Measurements from ENCODE around the gene WDR70.
"Not testable (repeated sequence)": the region's sequence is repeated elsewhere in the genome, so short reads cannot be mapped to it uniquely, and the experiment has no call there.

Gene WDR70

DNA sequence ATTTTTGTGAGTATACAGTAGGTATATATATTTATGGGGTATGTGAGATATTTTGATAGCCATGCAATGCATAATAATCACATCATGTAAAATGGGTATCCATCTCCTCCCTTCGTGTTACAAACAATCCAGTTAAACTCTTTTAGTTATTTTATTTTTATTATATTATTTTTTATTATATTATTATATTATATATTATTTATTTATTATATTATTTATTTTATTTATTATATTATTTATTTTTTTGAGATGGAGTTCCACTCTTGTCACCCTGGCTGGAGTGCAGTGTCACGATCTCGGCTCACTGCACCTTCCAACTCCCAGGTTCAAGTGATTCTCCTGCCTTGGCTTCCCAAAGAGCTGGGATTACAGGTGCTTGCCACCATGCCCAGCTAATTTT is 138.6 kb downstream of the WDR70 start:
- DNase-seq (ENCODE audit: low read depth in 3 of 3) = no peak

DNA sequence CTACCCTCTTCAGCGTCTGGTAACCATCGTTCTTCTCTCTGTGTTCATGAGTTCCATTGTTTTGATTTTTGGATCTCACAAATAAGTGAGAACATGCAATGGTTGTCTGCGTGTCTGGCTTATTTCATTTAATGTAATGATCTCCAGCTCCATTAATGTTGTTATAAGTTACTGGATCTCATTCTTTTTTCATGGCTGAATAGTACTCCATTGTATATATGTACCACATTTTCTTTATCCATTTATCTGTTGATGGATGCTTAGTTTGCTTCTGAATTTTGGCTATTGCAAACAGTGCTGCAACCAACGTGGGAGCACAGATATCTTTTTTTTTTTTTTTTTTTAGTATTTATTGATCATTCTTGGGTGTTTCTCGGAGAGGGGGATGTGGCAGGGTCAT is 139.2 kb downstream of the WDR70 start:
- DNase-seq (ENCODE audit: low read depth in 3 of 3) = not testable (repeated sequence)

DNA sequence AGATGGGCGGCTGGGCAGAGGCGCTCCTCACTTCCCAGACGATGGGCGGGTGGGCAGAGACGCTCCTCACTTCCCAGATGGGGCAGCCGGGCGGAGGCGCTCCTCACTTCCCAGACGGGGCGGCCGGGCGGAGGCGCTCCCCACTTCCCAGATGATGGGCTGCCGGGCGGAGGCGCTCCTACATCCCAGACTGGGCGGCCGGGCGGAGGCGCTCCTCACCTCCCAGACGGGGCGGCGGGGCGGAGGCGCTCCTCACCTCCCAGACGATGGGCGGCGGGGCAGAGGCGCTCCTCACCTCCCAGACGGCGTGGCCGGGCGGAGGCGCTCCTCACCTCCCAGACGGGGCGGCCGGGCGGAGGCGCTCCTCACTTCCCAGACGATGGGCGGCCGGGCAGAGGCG is 140.2 kb downstream of the WDR70 start:
- DNase-seq (ENCODE audit: low read depth in 3 of 3) = no peak

DNA sequence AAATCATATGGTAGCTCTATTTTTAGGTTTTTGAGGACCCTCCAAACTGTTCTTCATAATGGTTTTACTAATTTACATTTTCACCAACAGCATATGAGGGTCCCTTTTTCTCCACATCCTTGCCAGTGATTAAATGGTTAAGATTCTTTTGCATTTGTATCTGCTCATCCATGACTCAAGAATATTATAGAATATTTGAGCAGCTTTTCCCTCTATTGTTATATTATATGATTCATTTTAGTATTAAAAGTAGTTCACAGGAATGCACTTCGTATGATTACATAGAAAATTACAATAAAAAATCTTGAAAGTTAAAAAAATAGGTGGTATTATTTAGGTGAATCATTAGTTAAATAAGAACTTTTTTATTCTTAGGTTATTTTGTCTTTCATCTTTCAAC is 140.7 kb downstream of the WDR70 start:
- DNase-seq (ENCODE audit: low read depth in 3 of 3) = no peak

DNA sequence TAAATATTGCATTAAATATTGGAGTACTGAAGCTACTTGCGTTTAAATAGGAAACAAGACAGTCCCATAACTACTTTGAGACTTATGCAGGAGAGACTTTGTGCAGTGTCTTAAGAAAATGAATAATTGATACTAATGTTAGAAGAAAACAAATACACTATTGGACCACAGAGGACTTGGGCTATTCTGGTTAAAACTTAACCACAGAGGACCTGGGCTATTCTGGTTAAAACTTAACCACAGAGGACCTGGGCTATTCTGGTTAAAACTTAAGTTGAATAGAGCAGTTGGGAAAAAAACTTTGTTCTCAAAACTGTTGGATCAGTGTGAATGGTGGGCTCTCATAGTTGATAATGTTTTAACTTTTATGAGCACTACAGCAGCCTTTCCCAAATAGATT is 141.7 kb downstream of the WDR70 start:
- DNase-seq (ENCODE audit: low read depth in 3 of 3) = no peak

DNA sequence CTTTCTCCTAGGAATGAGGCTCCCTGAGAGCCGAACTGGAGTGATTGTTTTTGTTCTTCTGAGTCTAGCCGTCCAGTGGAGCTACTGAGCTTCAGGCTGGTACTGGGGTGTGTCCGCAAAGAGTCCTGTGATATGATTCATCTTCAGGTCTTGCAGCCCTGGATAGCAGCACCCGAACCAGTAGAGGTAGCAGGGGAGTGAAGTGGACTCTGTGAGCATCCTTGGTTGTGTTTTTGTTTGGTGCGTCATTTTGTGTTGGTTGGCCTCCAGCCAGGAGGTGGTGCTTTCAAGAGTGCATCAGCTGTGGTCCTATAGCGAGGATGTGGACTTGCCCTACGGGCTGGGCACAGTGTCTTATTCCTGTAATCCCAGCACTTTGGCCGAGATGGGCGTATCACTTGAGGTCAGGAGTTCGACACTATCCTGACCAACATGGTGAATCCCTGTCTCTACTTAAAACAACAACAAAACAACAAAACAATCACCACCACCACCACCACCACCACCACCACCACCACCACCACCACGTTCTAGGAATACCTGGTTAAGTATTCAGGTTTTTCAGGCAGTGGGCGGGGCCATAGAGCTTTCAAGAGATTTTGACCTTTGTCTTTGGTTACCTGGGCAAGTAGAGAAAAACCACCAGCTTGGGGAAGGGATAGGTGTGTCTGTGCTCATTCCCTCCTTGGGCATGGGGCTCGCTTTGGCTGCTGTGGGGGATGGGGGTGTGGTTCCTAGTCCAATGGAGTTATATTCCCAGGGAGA is 154.0 kb downstream of the WDR70 start:
- no peak for DNase-seq (ENCODE audit: low read depth in 3 of 3)

DNA sequence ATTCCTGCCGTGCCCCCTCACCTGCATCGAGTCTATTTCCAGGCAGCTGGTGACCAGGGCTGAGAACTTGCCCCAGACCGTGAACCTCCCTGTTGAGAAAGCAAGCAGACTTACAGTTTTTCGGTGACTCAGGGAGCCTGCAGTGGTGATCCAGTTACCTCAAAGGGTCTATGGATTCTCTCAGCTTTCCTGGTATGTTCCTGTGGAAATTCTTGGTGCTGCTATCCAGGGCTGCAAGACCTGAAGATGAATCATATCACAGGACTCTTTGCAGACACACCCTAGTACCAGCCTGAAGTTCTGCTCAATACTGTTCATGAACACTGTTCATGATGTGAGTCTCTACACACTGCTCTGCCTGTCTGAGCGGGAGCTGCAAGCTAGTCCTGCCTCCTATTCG is 154.7 kb downstream of the WDR70 start:
- no peak for DNase-seq (ENCODE audit: low read depth in 3 of 3)

DNA sequence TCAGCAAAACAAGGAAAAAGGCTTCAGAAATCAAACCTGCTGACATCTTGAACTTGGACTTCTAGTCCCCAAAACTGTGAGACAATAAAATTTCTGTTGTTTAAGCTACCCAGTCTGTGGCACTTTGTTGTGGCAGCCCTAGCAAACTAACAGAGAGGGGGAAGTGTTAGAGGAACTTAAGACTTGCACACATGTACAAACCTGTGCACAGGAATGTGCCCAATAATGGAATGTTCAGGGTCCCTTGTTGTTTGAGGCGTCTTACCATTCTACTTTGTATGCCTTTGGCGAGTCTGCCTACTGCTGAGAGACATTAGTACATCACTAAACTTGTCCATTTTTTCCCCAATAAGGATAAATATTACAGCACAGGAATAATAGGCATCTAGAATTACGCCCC is 160.3 kb downstream of the WDR70 start:
- no peak for DNase-seq (ENCODE audit: low read depth in 3 of 3)

DNA sequence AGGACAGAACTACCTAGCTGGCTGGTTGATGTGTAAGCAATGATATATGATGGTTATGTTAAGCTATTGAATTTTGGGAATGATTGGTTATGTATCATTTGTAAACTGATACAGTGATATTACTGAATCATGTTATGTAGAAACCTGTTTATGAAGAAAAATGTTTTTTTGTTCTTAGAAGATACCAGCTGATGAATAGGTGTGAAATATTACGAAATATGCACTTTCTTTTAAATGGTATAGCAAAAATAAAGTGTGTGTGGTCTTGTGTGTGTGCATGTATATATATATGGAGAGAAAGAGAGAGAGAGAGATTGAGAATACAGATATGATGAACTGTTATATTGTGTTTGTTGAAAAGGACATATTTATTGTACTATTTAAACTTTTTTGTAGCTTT is 164.1 kb downstream of the WDR70 start:
- no peak for DNase-seq (ENCODE audit: low read depth in 3 of 3)

DNA sequence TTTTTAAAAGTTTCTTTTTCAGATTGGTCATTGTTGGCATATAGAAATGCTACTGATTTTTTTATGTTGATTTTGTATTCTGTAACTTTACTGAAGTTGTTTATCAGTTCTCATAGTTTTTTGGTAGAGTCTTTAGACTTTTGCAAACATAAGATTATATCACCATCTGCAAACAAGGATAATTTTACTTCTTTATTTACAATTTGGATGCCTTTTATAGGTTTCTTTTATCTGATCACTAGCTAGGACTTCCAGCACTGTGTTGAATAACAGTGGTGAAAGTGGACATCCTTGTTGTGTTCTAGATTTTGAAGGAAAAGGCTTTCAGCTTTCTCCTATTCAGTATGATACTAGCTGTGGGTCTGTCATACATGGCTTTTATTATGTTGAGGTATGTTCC is 170.3 kb downstream of the WDR70 start:
- DNase-seq (ENCODE audit: low read depth in 3 of 3) = no peak

DNA sequence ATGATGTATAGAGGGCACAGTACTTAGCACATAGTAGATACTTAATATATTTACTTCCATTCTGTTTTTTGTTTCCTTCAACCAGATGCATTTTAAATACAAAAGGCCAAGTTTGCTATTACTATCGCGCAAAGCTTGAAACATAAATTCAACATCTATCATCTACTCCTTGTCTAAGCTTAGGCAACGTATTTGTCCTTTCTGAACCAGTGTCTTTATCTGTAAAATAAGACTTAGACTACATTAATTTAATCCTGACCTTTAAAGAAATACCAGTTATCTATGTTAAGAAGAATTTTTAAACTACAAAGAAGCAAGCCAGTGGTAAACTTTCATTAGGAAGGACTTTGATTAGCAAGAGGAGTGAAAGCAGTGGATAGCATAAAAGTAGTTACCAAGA is 173.0 kb downstream of the WDR70 start:
- no peak for DNase-seq (ENCODE audit: low read depth in 3 of 3)

DNA sequence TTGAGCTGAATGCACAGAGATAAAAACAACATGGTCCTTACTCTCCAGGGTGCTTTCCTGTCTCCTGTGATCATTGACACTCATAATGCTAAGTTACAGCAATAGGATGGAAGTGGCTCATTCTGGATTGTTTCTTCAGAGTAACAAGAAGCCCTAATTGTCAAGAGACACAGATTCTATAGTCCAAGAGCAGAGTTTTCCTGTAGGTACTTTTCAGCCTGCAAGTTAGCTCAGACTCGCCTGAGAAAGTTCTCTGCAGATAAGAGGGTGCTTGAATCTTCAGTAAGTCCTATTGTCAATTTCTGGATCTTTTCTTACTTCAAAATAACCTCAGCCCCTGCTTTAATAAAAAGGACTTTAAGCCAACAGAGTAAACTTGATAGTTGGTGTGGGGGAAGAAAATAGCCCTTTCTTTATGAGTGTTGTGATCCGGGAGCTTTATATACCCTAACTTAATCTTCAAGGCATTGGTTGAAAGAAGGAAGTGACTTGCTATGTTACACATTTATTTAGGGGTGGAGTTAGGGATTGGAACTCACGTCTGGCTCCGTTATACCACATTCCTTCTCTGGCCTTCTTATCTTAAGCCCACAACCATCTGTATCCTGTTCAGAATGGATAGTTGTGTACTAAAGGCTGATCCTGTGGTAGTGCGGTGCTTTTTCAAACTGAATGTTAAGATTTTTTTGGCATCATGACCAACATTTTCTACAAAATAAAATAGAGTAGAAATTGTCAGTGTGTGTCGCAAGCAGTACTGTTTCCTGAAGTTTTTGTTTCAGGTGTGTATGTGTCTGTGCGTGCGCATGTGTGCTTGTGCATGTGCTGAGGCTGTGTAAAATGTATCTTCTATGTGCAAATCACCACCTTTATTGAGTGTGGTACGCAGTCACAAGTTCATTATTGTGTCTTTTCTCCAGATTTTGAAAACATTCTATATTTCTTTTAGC is 173.9 kb downstream of the WDR70 start:
- no peak for DNase-seq (ENCODE audit: low read depth in 3 of 3)

DNA sequence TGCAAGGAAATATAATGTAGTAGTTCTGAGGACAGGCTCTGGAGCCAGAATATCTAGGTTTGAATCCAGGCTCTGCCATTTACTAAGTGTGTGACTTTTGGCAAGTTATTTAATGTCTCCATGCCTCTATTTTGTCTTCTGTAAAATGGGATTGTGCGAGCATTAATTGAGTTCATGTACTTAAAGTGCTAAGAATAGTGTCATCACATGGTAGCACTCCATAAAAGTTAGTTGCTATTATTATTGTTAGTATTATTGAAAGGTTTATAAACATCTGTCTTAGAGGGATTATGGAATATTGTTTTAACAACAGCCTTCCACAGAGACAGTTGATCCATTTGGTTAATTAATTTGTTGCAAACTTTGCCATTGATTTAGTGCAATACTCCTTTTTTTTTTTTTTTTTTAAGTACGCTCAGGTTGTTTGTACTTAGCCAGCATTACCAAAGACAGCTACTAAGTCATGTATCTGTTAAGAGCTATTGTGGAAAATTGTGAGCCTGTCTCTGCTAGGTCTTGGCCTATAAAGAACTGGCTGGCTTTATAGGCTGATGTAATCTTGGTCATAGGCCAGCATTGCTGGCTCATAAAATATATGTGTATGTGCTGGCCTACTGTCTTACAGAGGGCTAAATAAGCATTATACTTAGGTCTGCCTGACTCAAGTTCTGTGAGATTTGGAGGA is 174.7 kb downstream of the WDR70 start:
- no peak for DNase-seq (ENCODE audit: low read depth in 3 of 3)

DNA sequence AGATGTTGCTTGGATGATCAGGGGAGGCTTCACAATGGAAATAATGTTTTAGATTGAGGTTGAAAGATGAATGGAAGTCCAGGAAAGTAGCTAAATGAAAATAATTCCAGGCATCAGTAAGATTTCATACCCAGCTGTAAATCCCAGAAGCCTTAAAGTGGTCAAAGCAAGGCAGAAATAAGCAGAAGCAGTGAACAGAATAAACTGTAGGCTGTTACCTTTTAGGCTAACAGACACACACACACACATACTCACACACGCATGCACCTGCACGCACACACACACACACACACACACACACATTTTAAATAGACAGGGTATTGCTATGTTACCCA is 175.3 kb downstream of the WDR70 start:
- no peak for DNase-seq (ENCODE audit: low read depth in 3 of 3)

DNA sequence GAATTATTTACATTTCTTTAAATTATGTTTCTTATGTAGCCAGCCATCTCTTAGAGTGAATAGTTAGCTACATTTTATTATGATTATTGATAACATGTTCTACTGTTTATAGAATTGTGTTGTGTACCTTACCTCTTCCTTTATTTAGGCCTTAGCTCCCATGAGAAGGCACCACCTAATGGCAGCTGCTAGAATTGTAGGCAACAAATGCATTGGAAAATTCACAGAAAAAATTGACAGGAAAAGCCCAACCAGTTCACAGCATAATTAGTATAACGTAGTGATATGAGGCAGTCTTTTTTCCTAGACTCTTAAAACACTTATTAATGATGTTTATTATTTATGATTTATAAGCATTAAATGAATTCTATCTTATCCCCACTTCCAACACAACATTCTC is 175.8 kb downstream of the WDR70 start:
- no peak for DNase-seq (ENCODE audit: low read depth in 3 of 3)

DNA sequence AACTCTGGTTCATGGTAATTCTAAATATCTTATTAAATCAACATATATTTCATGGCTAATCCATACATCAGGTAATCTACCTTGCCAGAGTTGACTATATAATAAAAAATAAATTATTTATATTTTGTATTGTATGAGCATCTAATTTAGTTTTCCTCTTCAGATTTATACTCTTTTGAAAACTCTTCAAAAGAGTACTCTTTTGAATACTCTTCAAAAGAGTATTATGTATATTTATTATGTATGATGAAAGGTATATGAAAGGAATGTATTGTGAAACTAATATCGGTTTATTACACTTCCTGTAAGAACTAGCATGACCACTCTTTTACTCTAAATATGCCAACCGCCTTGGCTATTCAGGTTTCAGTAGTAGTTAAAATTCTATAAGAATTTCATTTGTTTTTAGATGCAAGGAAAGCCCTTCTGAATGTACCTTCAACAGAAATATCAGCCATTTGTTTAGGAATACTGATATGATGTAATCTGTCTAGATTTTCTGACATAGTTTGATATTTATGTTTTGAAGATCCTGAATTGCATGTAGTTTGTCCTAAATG is 178.7 kb downstream of the WDR70 start:
- no peak for DNase-seq (ENCODE audit: low read depth in 3 of 3)

DNA sequence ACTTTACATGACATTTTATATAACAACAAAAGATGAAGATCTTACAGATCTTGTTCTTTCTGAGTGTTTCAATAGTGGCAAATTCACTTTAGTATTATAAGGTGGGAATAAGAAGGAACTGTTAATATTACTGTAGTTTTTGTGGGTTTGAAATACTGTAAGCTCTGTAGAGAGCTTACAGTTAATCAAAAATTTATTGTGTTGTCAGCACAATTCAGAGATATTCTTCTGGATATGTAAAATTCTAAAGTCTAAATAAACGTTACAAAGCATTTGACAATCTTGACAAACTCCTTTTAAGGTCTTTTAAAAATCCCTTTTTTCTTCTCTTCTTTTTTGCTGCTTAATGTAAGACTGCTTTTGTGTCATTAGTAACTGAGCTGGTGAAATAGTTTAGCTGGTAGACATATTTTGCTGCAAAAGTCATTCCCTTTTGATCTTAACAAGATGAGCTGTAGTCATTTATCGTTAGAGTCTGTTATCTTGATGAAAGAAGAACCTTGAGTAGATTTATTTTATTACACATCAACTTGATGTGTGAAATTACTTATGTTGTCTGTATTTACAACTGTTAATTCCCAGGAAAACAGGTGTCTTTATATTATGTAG is 186.0 kb downstream of the WDR70 start:
- no peak for DNase-seq (ENCODE audit: low read depth in 3 of 3)

DNA sequence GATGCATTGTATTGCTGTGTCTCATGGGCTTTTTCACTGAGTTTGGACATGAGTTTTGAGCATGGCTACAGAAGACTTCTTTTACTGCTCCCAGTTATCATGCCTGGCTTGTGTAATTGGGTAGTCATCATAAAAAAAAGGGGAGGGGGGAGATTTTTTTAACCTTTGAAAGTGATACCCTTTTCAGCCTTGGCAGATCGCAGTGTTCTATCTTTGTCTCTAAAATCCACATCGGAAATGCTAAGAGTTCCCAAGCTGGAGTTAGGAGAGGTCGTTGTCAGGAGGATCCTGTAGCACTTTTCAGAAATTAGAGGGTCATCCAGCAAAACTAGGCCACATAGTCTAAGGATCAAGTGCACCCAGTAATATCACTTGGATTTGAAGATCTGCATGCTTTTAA is 188.4 kb downstream of the WDR70 start:
- DNase-seq (ENCODE audit: low read depth in 3 of 3) = no peak

DNA sequence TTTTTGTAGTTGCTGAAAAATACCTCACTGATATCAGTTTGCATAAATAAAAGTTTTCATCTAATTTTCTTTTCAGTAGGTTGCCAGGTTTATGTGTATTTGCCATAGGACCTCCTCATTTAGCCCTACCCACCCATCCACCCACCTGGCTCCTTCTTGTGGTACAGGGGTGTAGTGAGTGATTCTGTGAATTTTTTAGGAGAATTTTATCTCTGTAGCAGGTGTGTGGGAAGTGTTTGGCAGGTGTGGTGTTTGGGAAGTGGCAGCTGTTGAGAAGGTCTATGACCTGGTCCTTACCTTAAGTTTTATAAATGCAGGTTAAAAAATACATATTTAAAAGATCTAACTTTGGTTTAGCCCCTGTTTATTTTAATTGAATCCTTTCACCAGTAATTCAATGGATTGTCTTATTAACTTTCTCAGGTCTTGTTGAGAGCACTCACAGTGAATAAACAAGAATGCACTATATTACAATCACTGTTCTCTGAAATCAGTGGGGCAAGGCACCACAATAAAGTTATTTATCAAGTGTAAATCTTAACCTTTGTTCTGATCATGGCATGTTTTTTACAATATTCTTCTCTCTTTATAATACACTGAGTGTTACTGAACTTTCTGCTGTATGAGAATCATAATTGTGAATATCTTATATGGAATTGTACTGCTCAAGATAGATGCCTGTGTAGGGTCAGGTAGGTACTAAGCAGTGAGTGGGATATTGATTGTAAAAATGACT is 189.1 kb downstream of the WDR70 start:
- DNase-seq (ENCODE audit: low read depth in 3 of 3) = no peak

DNA sequence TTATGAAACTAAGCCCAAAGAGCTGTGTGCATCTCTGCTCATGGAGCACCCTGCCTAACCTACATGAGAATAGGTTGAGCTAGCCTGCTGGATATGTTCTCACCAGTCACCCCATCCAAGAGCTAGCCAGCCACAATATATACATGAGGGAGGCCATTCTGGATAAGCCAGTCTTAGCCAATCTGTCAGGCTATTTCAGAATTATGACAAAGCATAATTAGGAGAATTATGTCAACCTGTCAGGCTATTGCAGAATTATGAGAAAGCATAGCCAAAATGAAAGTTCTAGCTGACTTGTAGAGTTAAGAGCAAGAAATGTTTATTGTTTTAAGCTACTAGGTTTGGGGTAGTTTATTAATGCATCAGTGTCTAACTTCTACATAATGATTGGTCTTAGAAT is 189.8 kb downstream of the WDR70 start:
- no peak for DNase-seq (ENCODE audit: low read depth in 3 of 3)

DNA sequence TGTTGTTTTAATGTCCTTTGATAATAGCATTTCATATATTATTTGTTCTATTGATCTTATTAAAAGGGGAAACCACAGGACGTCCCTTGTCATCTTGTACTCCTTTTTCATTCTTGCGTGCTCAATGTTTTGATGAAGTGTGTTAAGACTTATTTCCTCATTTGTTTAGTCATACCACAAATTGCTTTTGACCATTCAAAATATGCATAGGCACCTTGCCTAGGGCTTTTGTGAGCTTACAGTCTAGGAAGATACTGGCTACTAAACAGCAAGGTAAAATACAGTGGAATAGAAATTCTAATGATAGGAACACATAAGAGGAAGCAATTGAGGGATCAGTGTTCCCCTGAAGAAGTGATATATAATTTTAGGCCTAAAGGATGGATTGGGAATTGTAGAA is 190.3 kb downstream of the WDR70 start:
- no peak for DNase-seq (ENCODE audit: low read depth in 3 of 3)
